ENCODE results near the gene OR1I1.

The OR1I1 gene

GRCh38 chr19:15104411-15104810, 22.4 kb downstream of the OR1I1 start:
- TF ChIP-seq, protein P1, sequence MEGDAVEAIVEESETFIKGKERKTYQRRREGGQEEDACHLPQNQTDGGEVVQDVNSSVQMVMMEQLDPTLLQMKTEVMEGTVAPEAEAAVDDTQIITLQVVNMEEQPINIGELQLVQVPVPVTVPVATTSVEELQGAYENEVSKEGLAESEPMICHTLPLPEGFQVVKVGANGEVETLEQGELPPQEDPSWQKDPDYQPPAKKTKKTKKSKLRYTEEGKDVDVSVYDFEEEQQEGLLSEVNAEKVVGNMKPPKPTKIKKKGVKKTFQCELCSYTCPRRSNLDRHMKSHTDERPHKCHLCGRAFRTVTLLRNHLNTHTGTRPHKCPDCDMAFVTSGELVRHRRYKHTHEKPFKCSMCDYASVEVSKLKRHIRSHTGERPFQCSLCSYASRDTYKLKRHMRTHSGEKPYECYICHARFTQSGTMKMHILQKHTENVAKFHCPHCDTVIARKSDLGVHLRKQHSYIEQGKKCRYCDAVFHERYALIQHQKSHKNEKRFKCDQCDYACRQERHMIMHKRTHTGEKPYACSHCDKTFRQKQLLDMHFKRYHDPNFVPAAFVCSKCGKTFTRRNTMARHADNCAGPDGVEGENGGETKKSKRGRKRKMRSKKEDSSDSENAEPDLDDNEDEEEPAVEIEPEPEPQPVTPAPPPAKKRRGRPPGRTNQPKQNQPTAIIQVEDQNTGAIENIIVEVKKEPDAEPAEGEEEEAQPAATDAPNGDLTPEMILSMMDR (IDR thresholded peaks at IDR 0.05; ENCODE audit: control extremely low read depth, extremely low read depth, low read depth, missing control alignments) = no peak
- POLR2A ChIA-PET = no interaction called here
- CTCF ChIA-PET = interaction anchor here (0.9 to 1.5 kb wide), 2 partner anchors 19 to 451 kb away, joined by 3 to 5 read pairs; no protein-coding TSS in a partner anchor
- DNase-seq (ENCODE audit: extremely low spot score) = no peak

DNA sequence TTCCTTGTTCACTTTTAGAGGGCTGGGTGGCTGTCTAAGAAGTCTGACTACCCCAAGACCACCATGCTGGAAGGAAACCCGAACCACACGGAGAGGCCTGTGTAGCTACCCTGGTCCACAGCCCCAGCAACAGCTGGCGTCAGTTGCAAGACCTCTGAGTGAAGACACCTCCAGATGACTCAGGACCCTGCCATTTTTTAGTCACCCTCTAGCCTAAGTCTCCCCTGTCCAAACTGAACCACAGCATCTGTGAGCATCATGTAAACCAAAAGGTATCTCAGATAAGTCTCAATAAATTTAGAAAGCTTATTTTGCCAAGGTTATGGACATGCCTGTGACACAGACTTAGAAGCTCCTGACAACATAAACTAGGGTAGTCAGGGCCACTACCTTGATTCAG, 23.0 kb downstream of the OR1I1 start:
- ChIA-PET POLR2A (no interaction called here), CTCF (interaction anchor here (0.9 to 1.5 kb wide), 4 partner anchors 13 to 450 kb away, joined by 3 to 8 read pairs (median 4); no protein-coding TSS in a partner anchor)
- no peak for DNase-seq (ENCODE audit: extremely low spot score)
- TF ChIP-seq, protein P1 (IDR thresholded peaks at IDR 0.05; ENCODE audit: control extremely low read depth, extremely low read depth, low read depth, missing control alignments) = no peak

GRCh38 chr19:15107061-15108010, 25.3 kb downstream of the OR1I1 start, which contains the start of gene SYDE1:
Gene SYDE1 (plus strand): TSS chr19:15107401. CDS start chr19:15107434, 33 bp downstream.
- TF ChIP-seq, protein P1 (IDR thresholded peaks at IDR 0.05; ENCODE audit: control extremely low read depth, extremely low read depth, low read depth, missing control alignments) = no peak
- CTCF ChIA-PET = interaction anchor here (1.1 to 1.5 kb wide), 3 partner anchors 11 to 468 kb away, joined by 3 to 5 read pairs (median 3); no protein-coding TSS in a partner anchor
- POLR2A ChIA-PET = no interaction called here
- no peak for DNase-seq (ENCODE audit: extremely low spot score)

- CTCF ChIA-PET = interaction anchor here (1.1 to 1.5 kb wide), 3 partner anchors 12 to 467 kb away, joined by 3 to 5 read pairs (median 3); no protein-coding TSS in a partner anchor
- DNase-seq (ENCODE audit: extremely low spot score) = no peak
- TF ChIP-seq, protein P1 (IDR thresholded peaks at IDR 0.05; ENCODE audit: control extremely low read depth, extremely low read depth, low read depth, missing control alignments) = no peak
- POLR2A ChIA-PET = no interaction called here
Observed at GRCh38 chr19:15108145-15108844, 26.3 kb downstream of the OR1I1 start.

GRCh38 chr19:15108845-15109767, 27.1 kb downstream of the OR1I1 start:
- POLR2A ChIA-PET = no interaction called here
- CTCF ChIA-PET = interaction anchor here (1.2 to 1.8 kb wide), 3 partner anchors 13 to 466 kb away, joined by 3 to 6 read pairs (median 3); no protein-coding TSS in a partner anchor
- DNase-seq (ENCODE audit: extremely low spot score) = no peak
- TF ChIP-seq, protein P1 (IDR thresholded peaks at IDR 0.05; ENCODE audit: control extremely low read depth, extremely low read depth, low read depth, missing control alignments) = no peak

All from GM10248 (cell line).